ENCODE results near the gene OSBPL6. TPM values are rescaled to one million over a fixed set of nuclear protein-coding genes. Genes with fewer than 3 reads are reported as not detected.

The OSBPL6 gene
- total RNA-seq, 1 experiment from 2014 or later: 2.1 TPM

DNA sequence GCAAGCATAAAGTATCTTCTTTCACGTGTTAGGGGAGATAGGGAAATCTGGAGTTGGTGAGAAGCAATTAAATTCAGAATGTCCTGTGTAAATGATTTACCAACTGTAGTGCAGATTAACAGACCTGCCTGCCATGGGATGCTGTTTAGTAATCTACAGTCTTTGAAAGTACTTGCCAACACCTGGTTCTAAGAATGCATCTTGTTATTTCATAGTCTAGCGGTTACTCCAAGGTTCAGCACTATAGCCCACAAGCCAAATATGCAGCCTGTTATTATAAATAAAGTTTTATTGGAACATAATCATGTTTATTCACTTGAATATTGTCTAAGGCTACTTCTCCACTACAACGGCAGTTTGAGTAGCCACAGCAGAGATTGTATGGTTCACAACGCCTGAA lies 100.8 kb downstream of the OSBPL6 start:
- no peaks in the 10 kb centered on the region for H3K36me3 ChIP-seq (ENCODE audit: control insufficient read depth, insufficient read depth, low read length)
- CTCF ChIA-PET: no interaction called here
- POLR2A ChIA-PET: no interaction called here
- no peak overlapping the region for H3K4me3 ChIP-seq (ENCODE audit: low read depth in 2 of 2, low read length in 2 of 2)
- in situ Hi-C loops (cut with HindIII; ENCODE audit: low pct_unique_long_range_greater_than_20kb, low sequenced_read_pairs): no loop called here
- BruUV-seq (replicated peaks): no TSS peak
- H3K27ac ChIP-seq (ENCODE audit: low read length): no peak overlapping the region
- H3K9me3 ChIP-seq (ENCODE audit: control insufficient read depth, insufficient read depth, low read depth, low read length): no peaks in the 10 kb centered on the region
- H3K27me3 ChIP-seq (ENCODE audit: control insufficient read depth, insufficient read depth, low read length): no peaks in the 10 kb centered on the region
- intact Hi-C loops (cut with micrococcal nuclease; ENCODE audit: unreplicated experiment): no loop called here
- ATAC-seq (no peak), DNase-seq (ENCODE audit: low read depth, low spot score) (no peak)
- no peaks in the 10 kb centered on the region for H3K4me1 ChIP-seq (ENCODE audit: control insufficient read depth, insufficient read depth, low read length)
- TF ChIP-seq TCF7L2 (IDR thresholded peaks at IDR 0.05; ENCODE audit: low read depth, low read length) (no peak), SIN3A (IDR thresholded peaks at IDR 0.05; ENCODE audit: borderline replicate concordance, insufficient read depth, low read depth, low read length) (no peak), POLR2AphosphoS5 (IDR thresholded peaks at IDR 0.05; ENCODE audit: low read depth, low read length) (no peak)
- TF ChIP-seq, protein P1, sequence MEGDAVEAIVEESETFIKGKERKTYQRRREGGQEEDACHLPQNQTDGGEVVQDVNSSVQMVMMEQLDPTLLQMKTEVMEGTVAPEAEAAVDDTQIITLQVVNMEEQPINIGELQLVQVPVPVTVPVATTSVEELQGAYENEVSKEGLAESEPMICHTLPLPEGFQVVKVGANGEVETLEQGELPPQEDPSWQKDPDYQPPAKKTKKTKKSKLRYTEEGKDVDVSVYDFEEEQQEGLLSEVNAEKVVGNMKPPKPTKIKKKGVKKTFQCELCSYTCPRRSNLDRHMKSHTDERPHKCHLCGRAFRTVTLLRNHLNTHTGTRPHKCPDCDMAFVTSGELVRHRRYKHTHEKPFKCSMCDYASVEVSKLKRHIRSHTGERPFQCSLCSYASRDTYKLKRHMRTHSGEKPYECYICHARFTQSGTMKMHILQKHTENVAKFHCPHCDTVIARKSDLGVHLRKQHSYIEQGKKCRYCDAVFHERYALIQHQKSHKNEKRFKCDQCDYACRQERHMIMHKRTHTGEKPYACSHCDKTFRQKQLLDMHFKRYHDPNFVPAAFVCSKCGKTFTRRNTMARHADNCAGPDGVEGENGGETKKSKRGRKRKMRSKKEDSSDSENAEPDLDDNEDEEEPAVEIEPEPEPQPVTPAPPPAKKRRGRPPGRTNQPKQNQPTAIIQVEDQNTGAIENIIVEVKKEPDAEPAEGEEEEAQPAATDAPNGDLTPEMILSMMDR (IDR thresholded peaks at IDR 0.05): no peak
- TF ChIP-seq, protein P2, sequence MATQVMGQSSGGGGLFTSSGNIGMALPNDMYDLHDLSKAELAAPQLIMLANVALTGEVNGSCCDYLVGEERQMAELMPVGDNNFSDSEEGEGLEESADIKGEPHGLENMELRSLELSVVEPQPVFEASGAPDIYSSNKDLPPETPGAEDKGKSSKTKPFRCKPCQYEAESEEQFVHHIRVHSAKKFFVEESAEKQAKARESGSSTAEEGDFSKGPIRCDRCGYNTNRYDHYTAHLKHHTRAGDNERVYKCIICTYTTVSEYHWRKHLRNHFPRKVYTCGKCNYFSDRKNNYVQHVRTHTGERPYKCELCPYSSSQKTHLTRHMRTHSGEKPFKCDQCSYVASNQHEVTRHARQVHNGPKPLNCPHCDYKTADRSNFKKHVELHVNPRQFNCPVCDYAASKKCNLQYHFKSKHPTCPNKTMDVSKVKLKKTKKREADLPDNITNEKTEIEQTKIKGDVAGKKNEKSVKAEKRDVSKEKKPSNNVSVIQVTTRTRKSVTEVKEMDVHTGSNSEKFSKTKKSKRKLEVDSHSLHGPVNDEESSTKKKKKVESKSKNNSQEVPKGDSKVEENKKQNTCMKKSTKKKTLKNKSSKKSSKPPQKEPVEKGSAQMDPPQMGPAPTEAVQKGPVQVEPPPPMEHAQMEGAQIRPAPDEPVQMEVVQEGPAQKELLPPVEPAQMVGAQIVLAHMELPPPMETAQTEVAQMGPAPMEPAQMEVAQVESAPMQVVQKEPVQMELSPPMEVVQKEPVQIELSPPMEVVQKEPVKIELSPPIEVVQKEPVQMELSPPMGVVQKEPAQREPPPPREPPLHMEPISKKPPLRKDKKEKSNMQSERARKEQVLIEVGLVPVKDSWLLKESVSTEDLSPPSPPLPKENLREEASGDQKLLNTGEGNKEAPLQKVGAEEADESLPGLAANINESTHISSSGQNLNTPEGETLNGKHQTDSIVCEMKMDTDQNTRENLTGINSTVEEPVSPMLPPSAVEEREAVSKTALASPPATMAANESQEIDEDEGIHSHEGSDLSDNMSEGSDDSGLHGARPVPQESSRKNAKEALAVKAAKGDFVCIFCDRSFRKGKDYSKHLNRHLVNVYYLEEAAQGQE (IDR thresholded peaks at IDR 0.05; ENCODE audit: insufficient read depth in 1 of 2, low read depth in 2 of 2, low read length in 1 of 2): no peak

DNA sequence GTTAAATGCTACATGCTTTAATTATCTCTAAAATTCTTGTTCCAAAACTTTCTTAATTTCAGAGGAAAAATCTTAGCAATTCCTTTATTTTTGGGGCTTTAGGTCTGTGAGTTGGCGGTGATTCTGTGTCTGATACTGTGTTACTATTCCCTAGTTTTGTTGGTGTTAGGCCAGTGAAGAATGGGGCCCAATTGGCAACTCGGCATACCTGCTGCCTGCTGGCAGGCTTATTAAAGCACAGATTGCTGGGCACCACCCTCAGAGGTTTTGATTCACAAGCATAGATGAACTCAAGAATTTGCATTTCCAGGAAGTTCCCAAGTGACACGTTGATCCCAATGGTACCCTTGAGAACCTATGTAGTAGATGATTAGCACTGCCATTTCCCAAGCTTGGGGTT lies 101.6 kb downstream of the OSBPL6 start:
- ATAC-seq (no peak), DNase-seq (ENCODE audit: low read depth, low spot score) (no peak)
- TF ChIP-seq, protein P1 (IDR thresholded peaks at IDR 0.05): no peak
- no peak for TF ChIP-seq SIN3A (IDR thresholded peaks at IDR 0.05; ENCODE audit: borderline replicate concordance, insufficient read depth, low read depth, low read length)
- TF ChIP-seq TCF7L2 (IDR thresholded peaks at IDR 0.05; ENCODE audit: low read depth, low read length): no peak
- TF ChIP-seq, protein P2 (IDR thresholded peaks at IDR 0.05; ENCODE audit: insufficient read depth in 1 of 2, low read depth in 2 of 2, low read length in 1 of 2): no peak
- TF ChIP-seq POLR2AphosphoS5 (IDR thresholded peaks at IDR 0.05; ENCODE audit: low read depth, low read length): no peak
- Histone ChIP-seq H3K4me3 (ENCODE audit: low read depth in 2 of 2, low read length in 2 of 2) (no peak overlapping the region), H3K27me3 (ENCODE audit: control insufficient read depth, insufficient read depth, low read length) (no peaks in the 10 kb centered on the region), H3K27ac (ENCODE audit: low read length) (no peak overlapping the region), H3K9me3 (ENCODE audit: control insufficient read depth, insufficient read depth, low read depth, low read length) (no peaks in the 10 kb centered on the region), H3K36me3 (ENCODE audit: control insufficient read depth, insufficient read depth, low read length) (no peaks in the 10 kb centered on the region), H3K4me1 (ENCODE audit: control insufficient read depth, insufficient read depth, low read length) (no peaks in the 10 kb centered on the region)
- no TSS peak for BruUV-seq (replicated peaks)
- intact Hi-C loops (cut with micrococcal nuclease; ENCODE audit: unreplicated experiment): no loop called here
- in situ Hi-C loops (cut with HindIII; ENCODE audit: low pct_unique_long_range_greater_than_20kb, low sequenced_read_pairs): no loop called here
- ChIA-PET POLR2A (no interaction called here), CTCF (no interaction called here)

Measured in Panc1 (cell line).